Measurements from ENCODE around the gene MACROD2.

DNA sequence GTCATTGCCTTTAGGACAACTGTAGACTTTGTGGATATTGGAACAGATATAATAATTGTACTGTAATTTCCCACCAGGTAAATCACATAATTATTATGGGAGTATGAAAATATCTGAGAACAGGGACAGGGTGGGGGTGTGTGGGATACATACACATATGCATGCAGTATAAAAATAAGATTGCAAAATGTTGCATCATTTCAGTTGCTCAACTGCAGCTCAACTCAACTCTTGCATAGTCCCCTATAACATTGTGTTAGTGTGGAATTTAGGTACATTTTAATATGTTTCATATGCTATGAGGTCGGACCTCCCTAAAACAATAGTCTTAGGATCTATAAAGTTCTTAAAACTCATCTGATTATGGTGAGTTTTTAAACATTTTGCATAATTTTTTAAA, 617.1 kb downstream of the MACROD2 start:
- TF ChIP-seq, protein P1, sequence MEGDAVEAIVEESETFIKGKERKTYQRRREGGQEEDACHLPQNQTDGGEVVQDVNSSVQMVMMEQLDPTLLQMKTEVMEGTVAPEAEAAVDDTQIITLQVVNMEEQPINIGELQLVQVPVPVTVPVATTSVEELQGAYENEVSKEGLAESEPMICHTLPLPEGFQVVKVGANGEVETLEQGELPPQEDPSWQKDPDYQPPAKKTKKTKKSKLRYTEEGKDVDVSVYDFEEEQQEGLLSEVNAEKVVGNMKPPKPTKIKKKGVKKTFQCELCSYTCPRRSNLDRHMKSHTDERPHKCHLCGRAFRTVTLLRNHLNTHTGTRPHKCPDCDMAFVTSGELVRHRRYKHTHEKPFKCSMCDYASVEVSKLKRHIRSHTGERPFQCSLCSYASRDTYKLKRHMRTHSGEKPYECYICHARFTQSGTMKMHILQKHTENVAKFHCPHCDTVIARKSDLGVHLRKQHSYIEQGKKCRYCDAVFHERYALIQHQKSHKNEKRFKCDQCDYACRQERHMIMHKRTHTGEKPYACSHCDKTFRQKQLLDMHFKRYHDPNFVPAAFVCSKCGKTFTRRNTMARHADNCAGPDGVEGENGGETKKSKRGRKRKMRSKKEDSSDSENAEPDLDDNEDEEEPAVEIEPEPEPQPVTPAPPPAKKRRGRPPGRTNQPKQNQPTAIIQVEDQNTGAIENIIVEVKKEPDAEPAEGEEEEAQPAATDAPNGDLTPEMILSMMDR (IDR thresholded peaks at IDR 0.05) = no peak
- TF ChIP-seq POLR2A (IDR thresholded peaks at IDR 0.05) = no peak

Data from body of pancreas (tissue), 4 donors.